ENCODE data around the gene TGFBR3. TPM values are rescaled to one million over a fixed set of nuclear protein-coding genes. Genes with fewer than 3 reads are reported as not detected.

TGFBR3 gene
- total and polyA plus RNA-seq, 2 of the 13 experiments (the other 11 are each of a cell fraction or from before 2014, with no cell fraction given): 76.5 to 195 TPM

- TF ChIP-seq ZNF441 (CRISPR knock-in tag; IDR thresholded peaks at IDR 0.05; ENCODE audit: borderline replicate concordance) (no peak), PHB2 (IDR thresholded peaks at IDR 0.05; ENCODE audit: partially characterized antibody) (no peak), POGZ (CRISPR knock-in tag; IDR thresholded peaks at IDR 0.05) (no peak; the same call in 1 of the 2 replicates), RBM39 (IDR thresholded peaks at IDR 0.05; ENCODE audit: low read depth, low read length, poor library complexity, severe bottlenecking) (no peak), HDAC6 (IDR thresholded peaks at IDR 0.05; ENCODE audit: low read depth, low read length) (no peak), ZBTB42 (CRISPR knock-in tag; IDR thresholded peaks at IDR 0.05) (no peak), ZNF121 (CRISPR knock-in tag; IDR thresholded peaks at IDR 0.05) (no peak; the same call in 1 of the 2 replicates), MTF2 (CRISPR knock-in tag; IDR thresholded peaks at IDR 0.05; ENCODE audit: borderline replicate concordance) (no peak), ZNF329 (CRISPR knock-in tag; IDR thresholded peaks at IDR 0.05; ENCODE audit: low read depth) (no peak), SAP130 (CRISPR knock-in tag; IDR thresholded peaks at IDR 0.05; ENCODE audit: low read depth) (peak; percentile 74), MYC (CRISPR knock-in tag; IDR thresholded peaks at IDR 0.05; ENCODE audit: borderline replicate concordance) (no peak), SRSF4 (IDR thresholded peaks at IDR 0.05; ENCODE audit: low read depth, low read length, poor library complexity, severe bottlenecking) (no peak), NFIC (IDR thresholded peaks at IDR 0.05; ENCODE audit: low read length) (peak; percentile 96), TBX3 (IDR thresholded peaks at IDR 0.05; ENCODE audit: borderline replicate concordance) (no peak), ARHGAP35 (CRISPR knock-in tag; IDR thresholded peaks at IDR 0.05; ENCODE audit: borderline replicate concordance) (no peak), NFIB (CRISPR knock-in tag; IDR thresholded peaks at IDR 0.05; ENCODE audit: borderline replicate concordance) (no peak), ZNF557 (CRISPR knock-in tag; IDR thresholded peaks at IDR 0.05) (peak; percentile 17; the same call in 1 of the 2 replicates), ZNF629 (CRISPR knock-in tag; conservative IDR thresholded peaks at IDR 0.05) (peak; percentile 37; the same call in 1 of the 2 replicates), TEAD2 (CRISPR knock-in tag; IDR thresholded peaks at IDR 0.05) (no peak), ZNF709 (CRISPR knock-in tag; IDR thresholded peaks at IDR 0.05) (no peak), ZHX2 (IDR thresholded peaks at IDR 0.05; ENCODE audit: low read depth) (no peak), ZHX2 (CRISPR knock-in tag; IDR thresholded peaks at IDR 0.05; ENCODE audit: borderline replicate concordance) (0 out of 2 replicates have a peak, but pooled peaks have one; percentile 23), ZNF235 (CRISPR knock-in tag; IDR thresholded peaks at IDR 0.05; ENCODE audit: borderline replicate concordance) (no peak), ZNF33A (CRISPR knock-in tag; IDR thresholded peaks at IDR 0.05; ENCODE audit: borderline replicate concordance) (no peak), ZNF484 (CRISPR knock-in tag; IDR thresholded peaks at IDR 0.05; ENCODE audit: borderline replicate concordance, low read depth) (no peak), RARG (CRISPR knock-in tag; IDR thresholded peaks at IDR 0.05; ENCODE audit: low read depth) (no peak)
Observed at GRCh38 chr1:91827459-91828321, 58.3 kb downstream of the TGFBR3 start (continued).
